IPS-20b (cell line): ENCODE measurements around the gene COL9A3.
"Not testable (repeated sequence)": the region's sequence is repeated elsewhere in the genome, so short reads cannot be mapped to it uniquely, and the experiment has no call there.

Experiments used
- H3K27ac ChIP-seq: one replicate; pipeline ENCODE4 v1.5.1; 2013; ENCODE audit warnings: low read length
- H3K27me3 ChIP-seq: 2 replicates; pipeline ENCODE4 v1.6.1; 2013; ENCODE audit warnings: mild to moderate bottlenecking, low read length, inconsistent platforms; ENCODE audit not compliant: insufficient read depth
- H3K36me3 ChIP-seq: 2 replicates; pipeline ENCODE4 v1.6.1; 2013; ENCODE audit warnings: low read depth, mild to moderate bottlenecking, inconsistent platforms, low read length, moderate library complexity; ENCODE audit not compliant: insufficient read depth
- H3K4me1 ChIP-seq: 2 replicates; pipeline ENCODE4 v1.6.1; 2013; ENCODE audit warnings: mild to moderate bottlenecking, control low read depth, inconsistent platforms, low read length, moderate library complexity; ENCODE audit not compliant: insufficient read depth
- H3K4me3 ChIP-seq: 2 replicates; pipeline ENCODE4 v1.5.1; 2013; ENCODE audit warnings: mild to moderate bottlenecking, low read length, inconsistent platforms
- H3K9ac ChIP-seq: 2 replicates; pipeline ENCODE4 v1.6.1; 2013; ENCODE audit warnings: low read depth, mild to moderate bottlenecking, inconsistent platforms, low read length, moderate library complexity
- H3K9me3 ChIP-seq: 2 replicates; pipeline ENCODE4 v1.6.1; 2013; ENCODE audit warnings: mild to moderate bottlenecking, low read depth, low read length, inconsistent platforms; ENCODE audit not compliant: insufficient read depth

Gene COL9A3

DNA sequence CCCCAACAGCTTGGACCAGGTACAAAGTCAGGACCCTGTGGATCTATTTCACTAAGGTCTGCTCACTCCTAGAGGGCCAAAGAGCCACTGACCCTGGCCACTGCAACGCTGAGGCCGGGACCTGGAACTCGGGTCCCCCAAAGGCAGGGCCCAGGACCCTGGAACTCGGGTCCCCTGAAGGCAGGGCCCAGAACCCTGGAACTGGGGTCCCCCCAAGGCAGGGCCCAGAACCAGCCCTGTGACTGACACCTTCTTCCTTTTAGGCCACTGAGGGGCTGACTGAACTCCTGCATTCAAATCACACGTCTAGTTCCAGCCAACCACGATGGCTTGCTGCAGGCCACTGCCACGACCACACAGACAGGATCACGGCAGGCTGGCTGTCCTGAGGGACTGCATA is 35.3 kb downstream of the COL9A3 start:
- Histone ChIP-seq H3K27me3 (no peaks in the 10 kb centered on the region), H3K36me3 (peaks cover 51% of the 10 kb centered on the region), H3K9ac (no peak overlapping the region), H3K9me3 (no peaks in the 10 kb centered on the region), H3K4me3 (no peak overlapping the region), H3K4me1 (no peaks in the 10 kb centered on the region), H3K27ac (no peak overlapping the region)

DNA sequence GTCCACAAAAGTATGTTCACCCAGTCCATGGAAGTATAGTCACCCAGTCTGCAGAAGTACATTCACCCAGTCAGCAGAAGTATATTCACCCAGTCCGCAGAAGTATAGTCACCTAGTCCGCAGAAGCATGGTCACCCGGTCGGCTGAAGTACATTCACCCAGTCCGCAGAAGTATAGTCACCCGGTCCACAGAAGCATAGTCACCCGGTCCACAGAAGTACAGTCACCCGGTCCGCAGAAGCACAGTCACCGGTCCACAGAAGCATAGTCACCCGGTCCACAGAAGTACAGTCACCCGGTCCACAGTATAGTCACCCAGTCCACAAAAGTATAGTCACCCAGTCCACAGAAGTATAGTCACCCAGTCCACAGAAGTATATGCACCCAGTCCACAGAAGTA is 36.0 kb downstream of the COL9A3 start:
- no peak overlapping the region for H3K9ac ChIP-seq
- H3K27me3 ChIP-seq: no peaks in the 10 kb centered on the region
- no peaks in the 10 kb centered on the region for H3K4me1 ChIP-seq
- H3K9me3 ChIP-seq: no peaks in the 10 kb centered on the region
- no peak overlapping the region for H3K27ac ChIP-seq
- H3K36me3 ChIP-seq: peaks cover 55% of the 10 kb centered on the region
- H3K4me3 ChIP-seq: no peak overlapping the region

- H3K36me3 ChIP-seq: peaks cover 55% of the 10 kb centered on the region
- not testable (repeated sequence) for H3K9ac ChIP-seq, H3K4me1 ChIP-seq, H3K27ac ChIP-seq, H3K27me3 ChIP-seq, H3K9me3 ChIP-seq, H3K4me3 ChIP-seq
Observed at GRCh38 chr20:62853304-62853703, 36.5 kb downstream of the COL9A3 start.

DNA sequence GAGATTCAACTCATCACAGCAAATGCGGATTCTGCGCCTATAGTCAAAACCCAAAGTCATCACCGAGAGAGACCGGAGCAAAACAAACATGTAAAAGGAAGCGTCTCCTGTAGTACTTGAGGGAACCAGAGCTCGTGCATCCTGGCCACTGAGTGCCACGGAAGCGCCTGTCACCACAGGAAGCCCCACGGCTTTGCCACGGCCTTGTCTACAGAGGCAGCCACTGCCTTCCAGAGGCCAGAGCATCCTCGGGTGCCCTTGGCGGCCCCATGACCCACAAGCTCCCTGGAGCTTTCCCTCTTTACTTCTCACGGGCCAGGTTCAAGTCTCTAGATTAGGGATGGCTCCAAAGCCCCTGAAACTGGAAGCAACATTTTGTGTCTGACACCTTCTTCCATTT is 37.3 kb downstream of the COL9A3 start:
- no peak overlapping the region for H3K4me3 ChIP-seq
- H3K36me3 ChIP-seq: peaks cover 55% of the 10 kb centered on the region
- no peak overlapping the region for H3K27ac ChIP-seq
- no peaks in the 10 kb centered on the region for H3K4me1 ChIP-seq
- no peak overlapping the region for H3K9ac ChIP-seq
- no peaks in the 10 kb centered on the region for H3K27me3 ChIP-seq
- no peaks in the 10 kb centered on the region for H3K9me3 ChIP-seq

DNA sequence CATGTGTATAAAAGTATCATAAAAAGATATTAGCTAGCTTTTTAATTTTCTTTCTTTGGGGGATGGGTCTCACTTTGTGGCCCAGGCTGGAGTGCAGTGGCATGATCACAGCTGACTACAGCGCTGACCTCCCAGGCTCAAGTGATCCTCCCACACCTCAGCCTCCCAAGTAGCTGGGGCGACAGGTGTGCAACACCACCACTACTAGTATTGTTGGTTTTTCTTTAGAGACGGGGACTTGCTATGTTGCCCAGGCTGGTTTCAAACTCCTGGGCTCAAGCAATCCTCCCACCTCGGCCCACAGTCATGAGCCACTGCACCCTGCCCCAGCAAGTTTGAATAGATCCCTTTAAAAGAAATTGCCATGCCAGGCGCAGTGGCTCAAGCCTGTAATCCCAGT is 38.3 kb downstream of the COL9A3 start:
- Histone ChIP-seq H3K27me3 (peaks cover 3% of the 10 kb centered on the region; the same call in 1 of the 2 replicates), H3K27ac (no peak overlapping the region), H3K9me3 (no peaks in the 10 kb centered on the region), H3K9ac (no peak overlapping the region), H3K36me3 (peaks cover 55% of the 10 kb centered on the region), H3K4me3 (no peak overlapping the region), H3K4me1 (peaks cover 5% of the 10 kb centered on the region; the same call in 1 of the 2 replicates)

DNA sequence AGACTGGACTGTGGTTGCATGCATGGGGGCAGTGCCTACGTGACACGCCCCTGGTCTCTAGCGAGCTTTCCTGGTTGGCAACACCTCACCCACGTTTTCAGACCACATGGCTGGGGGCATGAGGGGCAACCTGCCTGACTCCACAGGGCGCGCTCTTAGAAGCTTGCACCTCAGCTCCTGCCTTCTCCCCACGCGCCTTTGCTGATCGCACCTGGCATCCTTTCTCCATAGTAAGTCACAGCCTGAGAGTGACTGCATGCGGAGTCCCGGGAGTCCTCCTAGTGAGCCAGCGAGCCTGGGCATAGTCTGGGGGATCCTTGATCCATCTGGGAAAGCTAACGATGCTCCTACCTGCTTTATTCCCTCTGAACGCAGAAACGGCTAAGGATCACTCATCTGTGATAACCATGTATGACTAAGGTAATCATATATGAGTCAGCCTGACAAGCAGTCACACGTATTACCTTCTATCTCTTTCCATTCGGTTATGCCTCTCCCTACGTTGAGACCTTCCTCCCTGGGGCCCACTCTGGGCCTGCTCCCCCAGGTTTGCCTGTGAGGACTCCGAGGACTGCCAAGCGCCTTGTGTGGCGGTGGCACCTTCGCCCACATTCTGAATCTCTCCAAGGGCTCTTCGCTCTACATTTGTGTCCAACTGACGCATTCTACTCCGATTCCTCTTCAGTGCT is 40.2 kb downstream of the COL9A3 start:
- Histone ChIP-seq H3K4me1 (peaks cover 9% of the 10 kb centered on the region; the same call in 1 of the 2 replicates), H3K36me3 (peaks cover 46% of the 10 kb centered on the region), H3K27me3 (peaks cover 10% of the 10 kb centered on the region; the same call in 1 of the 2 replicates), H3K27ac (no peak overlapping the region), H3K9me3 (no peaks in the 10 kb centered on the region), H3K9ac (no peak overlapping the region), H3K4me3 (no peak overlapping the region)

GRCh38 chr20:62858058-62858830 is 41.4 kb downstream of the COL9A3 start:
- H3K4me3 ChIP-seq: no peak overlapping the region
- peaks cover 9% of the 10 kb centered on the region; the same call in 1 of the 2 replicates for H3K4me1 ChIP-seq

DNA sequence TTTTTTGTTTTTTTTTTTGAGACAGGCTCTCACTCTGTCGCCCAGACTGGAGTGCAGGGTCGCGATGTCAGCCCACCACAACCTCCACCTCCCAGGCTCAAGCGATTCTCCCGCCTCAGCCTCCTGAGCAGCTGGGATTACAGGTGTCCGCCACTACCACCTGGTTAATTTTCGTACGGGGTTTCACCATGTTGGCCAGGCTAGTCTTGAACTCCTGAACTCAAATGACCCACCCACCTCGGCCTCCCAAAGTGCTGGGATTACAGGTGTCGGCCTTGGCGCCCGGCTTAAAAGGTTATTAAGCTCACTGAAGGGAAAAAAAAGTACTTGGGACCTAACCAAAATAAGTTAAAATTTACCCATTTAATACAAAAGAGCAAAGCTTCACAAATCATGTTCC is 42.9 kb downstream of the COL9A3 start:
- H3K36me3 ChIP-seq: peaks cover 22% of the 10 kb centered on the region
- no peaks in the 10 kb centered on the region for H3K9me3 ChIP-seq
- no peak overlapping the region for H3K27ac ChIP-seq
- H3K27me3 ChIP-seq: peaks cover 10% of the 10 kb centered on the region; the same call in 1 of the 2 replicates
- peak overlapping the region; percentile 65; the same call in 1 of the 2 replicates for H3K4me3 ChIP-seq
- H3K9ac ChIP-seq: no peak overlapping the region
- peaks cover 9% of the 10 kb centered on the region; the same call in 1 of the 2 replicates for H3K4me1 ChIP-seq

More at GRCh38 chr20:62858058-62858830, 41.4 kb downstream of the COL9A3 start:
- H3K36me3 ChIP-seq: peaks cover 36% of the 10 kb centered on the region
- no peak overlapping the region for H3K9ac ChIP-seq
- no peak overlapping the region for H3K27ac ChIP-seq
- H3K27me3 ChIP-seq: peaks cover 10% of the 10 kb centered on the region; the same call in 1 of the 2 replicates
- no peaks in the 10 kb centered on the region for H3K9me3 ChIP-seq

DNA sequence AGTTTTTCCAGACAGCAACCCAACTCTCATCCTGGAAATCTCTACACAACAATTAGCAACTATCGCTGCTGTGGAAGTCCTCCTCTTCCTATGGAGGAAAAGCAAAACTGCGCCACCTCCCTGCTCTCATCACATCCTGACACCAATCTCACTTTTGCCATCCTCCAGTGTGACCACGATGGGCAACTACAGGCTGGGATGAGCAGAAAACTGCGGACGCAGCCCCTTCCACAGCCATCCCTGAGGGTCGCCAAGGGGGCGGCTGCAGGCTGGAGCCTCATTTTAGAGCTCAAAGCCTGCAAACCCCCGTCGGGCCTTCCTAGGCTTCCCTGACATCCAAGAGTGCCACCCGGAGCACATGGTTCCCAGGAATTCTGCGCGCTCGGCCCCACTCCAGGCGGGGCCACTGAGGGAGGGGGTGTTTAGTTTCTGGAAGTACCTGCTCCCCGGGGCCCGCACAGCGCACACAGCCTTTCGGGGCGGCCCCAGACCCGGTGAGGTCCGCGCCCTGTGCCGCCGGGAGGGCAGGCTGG is 43.6 kb downstream of the COL9A3 start:
- Histone ChIP-seq H3K9ac (peak overlapping the region; percentile 39; the same call in 1 of the 2 replicates), H3K27me3 (peaks cover 10% of the 10 kb centered on the region; the same call in 1 of the 2 replicates), H3K36me3 (peaks cover 14% of the 10 kb centered on the region), H3K4me1 (peaks cover 9% of the 10 kb centered on the region; the same call in 1 of the 2 replicates), H3K4me3 (peak overlapping the region; percentile 65), H3K27ac (no peak overlapping the region), H3K9me3 (no peaks in the 10 kb centered on the region)

GRCh38 chr20:62860924-62861691 is 44.3 kb downstream of the COL9A3 start:
- no peak overlapping the region for H3K27ac ChIP-seq
- H3K4me1 ChIP-seq: peaks cover 9% of the 10 kb centered on the region; the same call in 1 of the 2 replicates
- H3K27me3 ChIP-seq: peaks cover 10% of the 10 kb centered on the region; the same call in 1 of the 2 replicates
- no peaks in the 10 kb centered on the region for H3K9me3 ChIP-seq
- H3K36me3 ChIP-seq: peaks cover 11% of the 10 kb centered on the region
- H3K9ac ChIP-seq: no peak overlapping the region
- H3K4me3 ChIP-seq: peak overlapping the region; percentile 65; the same call in 1 of the 2 replicates

GRCh38 chr20:62861726-62862336 is 45.0 kb downstream of the COL9A3 start, which contains the start of gene TCFL5:
TCFL5 (minus strand) TSS chr20:62861822; CDS start chr20:62861670, 152 bp downstream.
- Histone ChIP-seq H3K9ac (peak within 1 kb of the TSS; percentile 39; the same call in 1 of the 2 replicates), H3K27me3 (peaks cover 10% of the 10 kb centered on the region; the same call in 1 of the 2 replicates), H3K4me1 (peaks cover 9% of the 10 kb centered on the region; the same call in 1 of the 2 replicates), H3K36me3 (peaks cover 8% of the 10 kb centered on the region), H3K4me3 (peak within 1 kb of the TSS; percentile 65; the same call in 1 of the 2 replicates), H3K9me3 (no peaks in the 10 kb centered on the region), H3K27ac (no peak within 1 kb of the TSS)
